Measurements from ENCODE around the gene ELL.
A peak's percentile ranks its signal among the peaks of the same experiment; 100 is the strongest.

Gene ELL

GRCh38 chr19:18436671-18437490, 85.0 kb downstream of the ELL start:
- peak; percentile 93 for DNase-seq (ENCODE audit: extremely low spot score)
- ChIA-PET CTCF (interaction anchor here (1.4 to 1.6 kb wide), 2 partner anchors 11 to 14 kb away, joined by 4 to 5 read pairs; no protein-coding TSS in a partner anchor), POLR2A (interaction anchor here (0.7 kb wide), 1 partner anchor 22 kb away, joined by 3 read pairs; no protein-coding TSS in a partner anchor)
- TF ChIP-seq, protein P1, sequence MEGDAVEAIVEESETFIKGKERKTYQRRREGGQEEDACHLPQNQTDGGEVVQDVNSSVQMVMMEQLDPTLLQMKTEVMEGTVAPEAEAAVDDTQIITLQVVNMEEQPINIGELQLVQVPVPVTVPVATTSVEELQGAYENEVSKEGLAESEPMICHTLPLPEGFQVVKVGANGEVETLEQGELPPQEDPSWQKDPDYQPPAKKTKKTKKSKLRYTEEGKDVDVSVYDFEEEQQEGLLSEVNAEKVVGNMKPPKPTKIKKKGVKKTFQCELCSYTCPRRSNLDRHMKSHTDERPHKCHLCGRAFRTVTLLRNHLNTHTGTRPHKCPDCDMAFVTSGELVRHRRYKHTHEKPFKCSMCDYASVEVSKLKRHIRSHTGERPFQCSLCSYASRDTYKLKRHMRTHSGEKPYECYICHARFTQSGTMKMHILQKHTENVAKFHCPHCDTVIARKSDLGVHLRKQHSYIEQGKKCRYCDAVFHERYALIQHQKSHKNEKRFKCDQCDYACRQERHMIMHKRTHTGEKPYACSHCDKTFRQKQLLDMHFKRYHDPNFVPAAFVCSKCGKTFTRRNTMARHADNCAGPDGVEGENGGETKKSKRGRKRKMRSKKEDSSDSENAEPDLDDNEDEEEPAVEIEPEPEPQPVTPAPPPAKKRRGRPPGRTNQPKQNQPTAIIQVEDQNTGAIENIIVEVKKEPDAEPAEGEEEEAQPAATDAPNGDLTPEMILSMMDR (IDR thresholded peaks at IDR 0.05; ENCODE audit: control extremely low read depth, extremely low read depth, low read depth, missing control alignments), result no peak

- no peak for DNase-seq (ENCODE audit: extremely low spot score)
- ChIA-PET CTCF (interaction anchor here (1.0 to 1.6 kb wide), 3 partner anchors 10 to 15 kb away, joined by 4 to 5 read pairs (median 5); no protein-coding TSS in a partner anchor), POLR2A (no interaction called here)
- TF ChIP-seq, protein P1 (IDR thresholded peaks at IDR 0.05; ENCODE audit: control extremely low read depth, extremely low read depth, low read depth, missing control alignments), result no peak
These were observed 85.8 kb downstream of the ELL start for GRCh38 chr19:18435842-18436670.

DNA sequence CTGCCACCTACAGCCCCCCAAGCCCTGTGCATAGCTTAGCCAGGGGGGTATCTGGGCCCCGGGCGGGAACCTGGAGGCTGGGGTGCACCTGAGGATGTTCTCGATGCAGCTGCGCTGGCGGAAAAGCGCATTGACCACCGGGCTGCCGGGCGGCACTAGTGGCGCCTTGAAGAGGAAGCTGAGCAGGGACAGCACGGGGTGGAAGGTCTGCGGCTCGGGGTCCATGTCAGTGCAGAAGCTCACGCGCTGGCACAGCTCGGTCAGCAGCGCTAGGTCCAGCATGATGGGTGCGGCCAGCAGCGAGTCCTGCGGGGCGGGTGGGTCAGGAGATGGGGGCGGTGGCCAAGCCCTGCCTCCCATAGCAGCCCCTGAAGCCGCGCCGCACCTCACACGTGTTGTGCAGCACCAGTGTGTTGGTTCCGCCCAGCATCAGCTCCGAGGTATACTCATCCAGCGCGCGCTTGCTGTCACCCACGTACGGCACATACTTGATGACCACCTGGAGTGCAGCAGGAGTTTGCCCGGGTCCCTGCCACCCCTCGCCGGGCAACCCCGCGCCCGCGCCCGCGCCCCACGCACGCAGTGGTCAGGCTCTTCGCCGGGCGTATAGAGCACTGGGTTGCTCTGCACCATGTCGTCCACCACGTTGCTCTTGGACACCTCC, 86.6 kb downstream of the ELL start:
- ChIA-PET CTCF (interaction anchor here (0.7 to 1.0 kb wide), 3 partner anchors 13 to 16 kb away, joined by 3 to 5 read pairs (median 4); partner anchors contain the start of gene SSBP4), POLR2A (no interaction called here)
- no peak for DNase-seq (ENCODE audit: extremely low spot score)
- TF ChIP-seq, protein P1 (IDR thresholded peaks at IDR 0.05; ENCODE audit: control extremely low read depth, extremely low read depth, low read depth, missing control alignments), result no peak

DNA sequence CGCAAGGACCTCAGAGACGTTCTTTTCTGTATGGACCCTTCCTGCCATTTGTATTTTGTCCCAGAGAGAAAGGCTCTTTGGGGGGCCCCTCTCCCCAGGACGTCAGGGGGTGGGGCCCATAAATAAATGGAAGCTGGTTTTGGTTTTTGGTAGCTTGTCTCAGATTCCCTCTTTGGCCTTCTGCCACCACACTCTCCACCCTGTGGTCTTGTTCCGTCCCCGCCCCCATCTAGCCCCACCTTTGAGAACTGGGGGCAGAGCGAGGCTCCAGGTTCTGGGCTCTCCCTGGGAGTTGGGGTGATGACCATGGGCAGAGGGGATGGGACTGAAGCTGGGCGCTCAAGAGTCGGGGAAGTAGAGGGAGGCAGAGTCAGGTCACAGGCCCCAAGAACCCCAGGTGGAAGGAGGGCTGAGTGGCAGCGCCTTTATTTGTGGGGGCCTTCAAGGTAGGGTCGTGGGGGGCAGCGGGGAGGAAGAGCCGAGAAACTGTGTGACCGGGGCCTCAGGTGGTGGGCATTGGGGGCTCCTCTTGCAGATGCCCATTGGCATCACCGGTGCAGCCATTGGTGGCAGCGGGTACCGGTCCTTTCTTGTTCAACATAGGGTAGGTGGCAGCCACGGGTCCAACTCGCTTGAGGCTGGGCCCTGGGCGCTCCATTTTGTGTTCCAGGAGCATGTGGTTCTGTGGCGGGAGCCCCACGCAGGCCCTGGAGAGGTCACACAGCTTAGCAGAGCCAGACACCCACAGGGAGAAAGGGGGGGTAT, 87.3 kb downstream of the ELL start:
- CTCF ChIA-PET, result interaction anchor here (0.7 to 1.0 kb wide), 4 partner anchors 12 to 112 kb away, joined by 3 to 4 read pairs (median 3); partner anchors contain the start of genes LSM4 and SSBP4
- POLR2A ChIA-PET, result no interaction called here
- TF ChIP-seq, protein P1 (IDR thresholded peaks at IDR 0.05; ENCODE audit: control extremely low read depth, extremely low read depth, low read depth, missing control alignments), result no peak
- no peak for DNase-seq (ENCODE audit: extremely low spot score)

GRCh38 chr19:18433735-18434398, 88.0 kb downstream of the ELL start:
- POLR2A ChIA-PET, result no interaction called here
- TF ChIP-seq, protein P1 (IDR thresholded peaks at IDR 0.05; ENCODE audit: control extremely low read depth, extremely low read depth, low read depth, missing control alignments), result no peak
- DNase-seq (ENCODE audit: extremely low spot score), result no peak
- CTCF ChIA-PET, result interaction anchor here (0.9 to 1.0 kb wide), 3 partner anchors 15 to 111 kb away, joined by 3 to 4 read pairs (median 3); partner anchors contain the start of genes LSM4 and SSBP4

Data from GM10248 (cell line).